Germinal center (tissue), 1 donor: ENCODE data around the gene TRRAP.
"Not testable (repeated sequence)": the region's sequence is repeated elsewhere in the genome, so short reads cannot be mapped to it uniquely, and the experiment has no call there.

Source experiments
- DNase-seq: peaks from one replicate; pipeline ENCODE4 v3.0.0; 2012; ENCODE audit warnings: mixed read lengths, low spot score

TRRAP gene

DNA sequence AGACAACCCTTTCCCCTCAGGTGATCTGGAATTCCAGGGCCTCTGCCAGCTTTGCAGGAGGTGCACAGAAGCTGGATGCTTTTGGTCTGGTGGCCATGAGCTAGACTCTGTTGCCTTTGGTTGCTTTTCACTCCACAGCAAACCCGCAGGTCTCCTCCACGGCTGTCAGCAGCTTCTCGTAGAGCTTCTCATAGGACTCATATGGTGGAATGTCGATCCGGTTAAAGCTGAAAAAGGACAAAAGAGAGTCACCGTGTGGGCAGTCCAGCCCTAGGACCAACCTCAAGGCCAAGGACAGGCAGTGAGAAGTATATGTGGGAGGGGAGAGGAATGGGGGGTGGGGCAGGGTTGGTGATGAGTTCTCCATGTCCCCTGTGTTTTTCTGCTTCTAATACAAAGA is 152.1 kb downstream of the TRRAP start:
- no peak for DNase-seq

DNA sequence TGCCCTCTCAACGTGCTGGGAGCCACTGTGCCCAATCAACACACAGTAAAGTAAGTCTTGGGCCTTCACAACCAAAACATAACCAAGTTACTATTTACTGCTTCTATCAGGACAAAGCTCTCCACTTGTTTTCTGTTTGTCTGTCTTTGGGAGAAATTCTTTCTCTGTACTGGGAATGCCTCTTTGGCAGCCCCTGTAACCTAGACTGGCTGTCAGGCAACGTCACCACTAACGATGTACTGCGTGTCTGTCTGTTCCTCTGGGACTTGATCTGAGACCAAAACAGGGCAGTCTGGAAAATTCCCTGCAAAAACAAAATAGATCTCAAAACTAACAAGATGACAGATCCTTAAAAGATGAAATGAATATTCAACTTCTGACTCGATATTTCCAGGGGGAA is 152.6 kb downstream of the TRRAP start:
- no peak for DNase-seq

DNA sequence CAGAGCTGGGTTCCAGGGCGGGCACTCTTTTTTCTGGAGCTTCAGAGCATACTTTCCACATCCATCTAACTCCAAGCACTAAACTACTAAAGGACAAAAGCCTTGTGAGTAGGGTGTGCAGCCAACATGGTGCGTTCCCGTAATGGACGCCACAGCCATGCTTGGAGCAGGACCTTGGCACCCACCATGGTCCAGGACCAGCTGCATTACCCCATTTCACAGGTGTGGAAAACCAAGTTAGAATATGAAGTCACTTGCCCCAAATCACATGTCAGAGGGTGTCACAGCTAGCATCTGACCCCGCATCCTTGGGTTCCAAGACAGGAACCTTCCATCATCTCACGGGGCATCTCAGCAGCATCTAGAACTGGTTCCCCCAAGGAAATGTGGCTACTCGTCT is 153.2 kb downstream of the TRRAP start:
- no peak for DNase-seq

DNA sequence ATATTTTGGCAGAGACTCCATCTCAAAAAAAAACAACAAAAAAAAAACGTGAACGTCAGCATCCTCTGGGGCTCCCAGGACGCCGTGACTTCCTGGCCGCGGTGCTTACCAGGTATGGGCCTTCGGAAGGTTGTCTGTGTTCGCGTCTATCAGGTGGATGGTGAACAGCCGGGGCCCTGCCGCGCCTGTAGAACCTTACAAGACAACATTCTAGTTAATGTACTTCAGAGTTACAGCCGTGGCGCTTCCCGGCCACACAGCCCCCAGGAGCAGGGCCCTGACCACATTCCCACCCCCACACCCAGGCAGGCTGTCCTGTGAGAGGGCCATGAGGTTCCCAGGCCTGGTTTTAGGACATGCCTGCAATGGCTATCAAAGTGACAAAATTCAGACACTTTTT is 154.6 kb downstream of the TRRAP start:
- no peak for DNase-seq

DNA sequence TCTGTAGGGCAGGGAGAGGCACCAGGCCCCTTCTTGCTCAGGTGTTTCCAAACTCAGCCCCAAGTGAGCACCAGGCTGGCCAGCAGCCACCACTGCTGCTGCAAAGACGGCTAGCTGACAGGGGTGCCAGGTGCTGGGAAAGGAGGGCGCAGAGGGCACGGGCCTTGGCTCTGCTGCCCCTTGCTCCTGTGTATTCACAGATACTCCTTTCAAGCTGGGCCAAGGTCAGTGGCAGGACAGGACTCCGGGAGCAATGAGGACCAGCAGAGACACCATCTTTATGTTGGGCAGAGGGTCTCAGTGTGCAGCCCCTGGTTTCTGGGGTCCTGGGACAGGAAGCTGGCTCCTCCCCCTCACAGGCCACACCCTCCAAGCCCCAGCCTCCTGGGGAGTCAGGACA is 155.4 kb downstream of the TRRAP start:
- no peak for DNase-seq

DNA sequence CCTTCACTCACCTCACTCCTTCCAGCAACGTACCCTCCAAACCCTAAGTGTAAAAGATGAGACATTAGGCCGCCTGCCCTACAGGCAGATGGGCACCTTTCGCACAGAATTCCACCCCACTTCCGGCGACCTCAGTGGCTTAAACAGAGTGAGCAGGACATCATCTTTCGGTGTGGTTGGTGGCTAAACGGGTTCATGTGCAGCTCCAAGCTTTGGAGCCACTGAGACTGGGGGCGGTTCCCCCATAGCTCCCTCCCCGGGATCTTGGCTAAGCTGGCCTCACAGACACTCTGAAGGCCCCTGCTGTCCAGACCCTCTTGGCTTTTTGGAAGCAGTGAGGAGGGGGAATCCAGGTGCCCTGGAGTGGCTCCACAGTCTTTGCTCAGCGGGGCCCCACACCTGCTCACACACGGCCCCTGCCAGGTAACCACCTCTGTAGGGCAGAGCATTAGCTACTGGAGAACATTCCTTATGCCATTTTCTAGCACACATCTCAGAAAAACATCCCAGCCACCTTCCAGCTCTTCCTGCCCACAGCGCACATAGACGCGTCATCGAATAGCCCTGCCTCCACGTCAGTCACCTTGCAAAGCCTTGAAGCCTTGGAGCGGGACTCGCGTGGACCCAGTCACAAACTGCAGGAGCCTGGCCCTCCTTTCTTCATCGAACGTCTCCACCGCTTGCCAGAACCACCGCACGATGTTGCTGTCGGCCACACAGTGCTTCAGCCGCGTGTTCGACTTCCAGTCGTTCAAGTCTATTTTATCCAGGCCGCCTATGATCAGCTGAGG is 156.8 kb downstream of the TRRAP start:
- no peak for DNase-seq

DNA sequence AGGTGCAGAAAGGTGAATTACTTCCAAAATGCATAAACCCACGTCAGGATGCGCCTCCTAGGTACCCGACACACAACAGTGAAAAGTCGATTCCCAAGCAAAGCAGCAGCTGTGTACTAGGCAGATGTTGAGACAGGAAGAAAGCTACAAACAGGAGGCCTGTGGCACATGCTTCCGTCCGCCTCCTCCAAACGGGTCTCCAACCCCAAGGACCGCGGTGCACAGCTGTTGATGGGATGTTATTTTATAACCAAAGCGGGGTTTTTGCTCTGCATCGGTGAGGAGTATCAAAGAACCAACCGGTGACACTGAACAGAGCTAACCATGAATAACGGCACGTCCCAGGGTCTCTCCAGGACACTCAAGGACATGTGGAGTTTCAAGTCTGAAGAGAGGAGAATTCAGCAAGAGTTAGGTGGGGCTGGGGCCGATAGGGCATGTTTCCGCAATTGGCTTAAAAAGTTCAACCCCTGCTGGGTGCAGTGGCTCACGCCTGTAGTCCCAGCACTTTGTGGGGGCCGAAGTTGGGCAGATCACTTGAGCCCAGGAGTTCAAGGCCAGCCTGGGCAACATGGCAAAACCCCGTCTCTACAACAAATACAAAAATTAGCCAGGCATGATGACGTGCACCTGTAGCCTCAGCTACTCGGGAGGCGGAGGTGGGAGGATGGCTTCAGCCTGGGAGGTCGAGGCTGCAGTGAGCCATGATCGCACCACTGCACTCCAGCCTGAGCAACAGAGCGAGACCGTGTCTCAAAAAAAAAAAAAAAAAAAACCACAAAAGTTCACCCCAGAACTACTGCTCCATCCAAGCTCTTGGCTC is 157.6 kb downstream of the TRRAP start:
- no peak for DNase-seq

DNA sequence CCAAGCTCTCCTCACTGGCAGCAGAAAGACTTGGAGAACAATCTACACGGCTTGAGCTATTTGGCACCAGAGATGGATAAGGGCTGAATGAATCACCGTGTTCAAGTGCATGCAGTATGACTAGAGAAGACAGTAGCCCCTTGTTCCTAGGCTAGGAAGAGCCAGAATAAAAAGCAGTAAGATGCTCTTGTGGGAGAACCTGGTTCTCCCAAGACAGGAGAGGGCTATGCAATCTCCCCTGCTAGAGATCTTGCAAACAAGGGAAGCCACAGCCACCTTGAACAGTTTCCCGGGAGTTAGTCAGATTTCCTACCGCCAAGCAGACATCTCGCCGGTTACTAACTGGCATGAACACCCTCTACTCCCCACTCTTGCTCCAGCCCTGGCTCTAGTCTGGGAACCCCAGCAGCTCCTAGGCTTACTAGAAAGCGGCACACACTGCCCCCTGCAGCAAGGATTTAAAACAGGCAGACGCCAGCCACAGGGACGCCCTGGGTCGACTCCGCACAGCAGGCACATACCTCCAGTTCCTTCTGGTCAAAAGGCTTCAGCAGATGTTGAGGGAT is 158.3 kb downstream of the TRRAP start:
- DNase-seq: no peak

DNA sequence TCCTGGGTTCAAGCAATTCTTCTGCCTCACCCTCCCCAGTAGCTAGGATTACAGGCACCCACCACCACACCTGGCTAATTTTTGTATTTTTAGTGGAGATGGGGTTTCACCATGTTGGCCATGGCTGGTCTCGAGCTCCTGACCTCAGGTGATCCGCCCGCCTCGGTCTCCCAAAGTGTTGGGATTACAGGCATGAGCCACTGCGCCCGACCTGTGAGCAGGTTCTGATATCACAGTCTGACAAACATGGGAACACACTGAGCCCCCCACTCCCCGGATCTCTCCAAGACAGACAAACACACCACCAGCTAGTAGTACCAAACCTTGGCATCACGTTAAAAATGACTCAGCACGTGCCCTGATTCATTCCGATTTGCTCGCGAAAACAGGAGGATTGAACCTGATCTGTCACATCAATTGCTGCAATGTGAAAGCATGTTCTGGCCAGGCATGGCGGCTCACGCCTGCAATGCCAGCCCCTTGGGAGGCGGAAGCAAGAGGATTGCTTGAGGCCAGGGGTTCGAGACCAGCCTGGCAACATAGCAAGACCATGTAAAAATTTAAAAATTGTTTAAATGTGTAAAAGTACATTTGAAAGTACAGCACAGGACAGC is 159.1 kb downstream of the TRRAP start:
- DNase-seq: no peak

DNA sequence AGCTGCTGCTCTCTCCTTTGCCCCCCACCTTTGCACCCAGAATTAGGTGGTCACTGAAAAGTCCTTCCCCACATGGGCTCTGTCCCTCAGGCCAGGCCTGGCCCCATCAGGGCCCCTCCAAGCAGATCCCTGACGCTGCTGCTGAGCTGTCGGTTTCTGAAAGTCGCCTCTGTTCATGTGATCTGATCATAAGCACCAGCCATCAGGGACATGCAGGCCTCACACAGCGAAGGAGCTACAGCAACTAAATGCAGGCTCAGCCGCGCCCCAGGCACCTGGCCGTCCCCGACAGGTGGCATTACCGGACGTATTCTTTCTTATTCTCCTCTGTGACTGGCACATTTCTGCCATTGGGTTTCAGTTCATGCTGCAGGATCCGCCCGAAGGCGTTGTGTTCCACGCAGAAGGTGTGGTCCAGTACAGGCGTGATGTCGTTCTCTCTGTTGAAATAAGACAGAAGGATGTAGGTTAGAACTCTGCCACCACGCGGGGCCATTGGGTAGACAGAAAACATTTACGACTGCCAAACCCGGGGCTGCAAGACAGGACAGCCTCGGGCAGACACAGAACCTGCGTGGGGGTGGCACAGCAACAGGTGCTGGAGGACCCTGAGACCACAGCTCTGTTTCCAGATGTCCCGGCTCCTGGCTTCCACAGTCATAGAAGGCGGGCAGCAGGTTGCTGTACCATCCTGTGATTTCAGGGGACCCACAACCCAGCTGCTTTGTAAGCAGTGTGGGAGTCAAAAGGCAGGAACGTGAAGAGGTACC is 159.9 kb downstream of the TRRAP start:
- no peak for DNase-seq

DNA sequence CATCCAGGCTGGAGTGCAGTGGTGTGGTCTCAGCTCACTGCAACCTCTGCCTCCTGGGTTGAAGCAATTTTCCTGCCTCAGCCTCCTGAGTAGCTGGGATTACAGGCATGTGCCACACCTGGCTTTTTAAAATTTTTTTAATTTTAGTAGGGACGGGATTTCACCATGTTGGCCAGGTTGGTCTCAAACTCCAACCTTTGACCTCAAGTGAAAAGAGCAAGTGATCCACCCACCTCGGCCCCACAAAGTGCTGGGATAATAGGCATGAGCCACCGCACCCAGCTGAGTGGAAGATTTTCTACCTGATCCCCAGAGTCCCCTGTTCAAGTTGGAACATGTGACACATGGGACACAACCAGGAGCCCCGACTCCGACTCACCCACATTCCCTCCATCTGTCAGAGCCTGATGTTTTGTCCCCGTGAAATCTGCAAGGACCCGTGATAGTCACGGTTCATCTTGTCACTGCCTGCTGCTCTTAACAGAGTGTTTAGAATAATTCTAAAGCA is 161.1 kb downstream of the TRRAP start:
- no peak for DNase-seq

DNA sequence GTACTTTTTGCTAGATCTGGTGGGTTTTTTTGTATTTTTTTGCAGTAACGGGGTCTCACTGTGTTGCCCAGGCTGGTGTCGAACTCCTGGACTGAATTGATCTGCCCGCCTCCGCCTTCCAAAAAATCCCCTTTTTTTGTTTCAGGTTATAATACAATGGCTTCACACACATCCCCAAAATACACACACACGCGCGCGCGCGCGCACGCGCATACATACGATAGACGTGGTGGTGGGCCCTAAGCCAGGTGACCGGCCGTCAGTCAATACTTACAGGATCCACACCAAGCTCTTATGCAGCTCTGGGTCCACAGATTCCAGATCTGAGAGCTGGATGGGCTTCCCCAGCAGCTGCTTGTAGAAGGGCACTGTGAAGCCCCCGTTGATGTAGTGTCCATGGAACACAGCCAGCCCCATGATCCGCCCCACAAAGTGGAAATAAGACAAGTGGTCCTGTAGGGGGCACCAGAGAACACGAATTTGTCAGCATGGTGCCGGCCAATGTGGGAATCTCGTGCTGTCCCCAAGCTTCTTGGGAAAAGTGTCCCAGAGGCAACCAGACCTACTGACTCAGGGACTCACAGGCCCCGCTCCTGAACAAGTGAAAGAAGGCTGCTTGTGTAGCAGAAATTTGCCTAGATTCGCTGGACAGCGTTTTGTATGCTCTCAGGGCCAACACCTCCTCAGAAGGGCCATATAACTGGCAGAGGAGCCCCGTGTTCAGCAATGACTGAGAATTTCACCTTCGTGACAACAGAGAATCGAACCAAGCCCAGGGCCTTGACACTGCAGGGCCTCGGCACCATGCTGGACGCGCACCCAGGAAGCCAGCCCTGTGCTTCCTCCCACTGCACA is 162.0 kb downstream of the TRRAP start:
- DNase-seq: peak; percentile 81

DNA sequence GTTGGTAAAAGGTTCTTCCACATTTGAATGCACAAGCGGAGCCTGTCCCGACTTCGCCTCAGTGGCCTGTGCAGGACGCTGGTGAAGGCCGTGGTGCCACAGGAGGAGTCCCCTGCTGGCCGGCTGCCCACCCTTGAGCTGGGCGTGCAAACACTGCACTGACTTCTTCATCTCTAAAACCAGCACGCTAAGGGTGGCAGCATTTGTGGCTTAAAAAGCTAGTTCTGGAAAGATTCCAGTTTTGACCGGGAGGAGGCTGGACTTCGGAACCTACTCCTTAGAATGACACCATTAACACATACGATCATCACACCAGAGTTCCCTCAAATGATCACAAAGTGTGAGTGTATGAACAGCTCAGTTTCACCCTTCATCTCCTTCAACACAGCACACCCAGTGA is 163.2 kb downstream of the TRRAP start:
- no peak for DNase-seq

DNA sequence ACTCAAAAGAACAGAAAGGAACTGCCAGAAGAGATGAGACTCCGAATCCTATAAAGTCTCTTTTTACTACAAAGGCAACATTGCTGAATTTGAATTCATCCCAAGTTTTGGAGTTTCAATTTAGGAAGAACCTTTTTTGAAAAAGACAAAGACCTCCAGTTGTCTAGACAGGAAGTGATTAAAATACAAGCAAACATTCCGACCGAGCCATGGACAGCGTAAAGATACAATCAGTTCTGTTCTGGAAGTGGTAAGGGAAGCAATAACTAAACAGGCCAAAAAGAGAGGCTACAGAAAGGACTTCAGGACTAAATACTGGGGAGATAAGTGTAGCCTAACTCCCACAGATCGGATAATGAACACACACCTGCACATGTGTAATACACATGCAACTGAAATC is 164.6 kb downstream of the TRRAP start:
- DNase-seq: no peak

DNA sequence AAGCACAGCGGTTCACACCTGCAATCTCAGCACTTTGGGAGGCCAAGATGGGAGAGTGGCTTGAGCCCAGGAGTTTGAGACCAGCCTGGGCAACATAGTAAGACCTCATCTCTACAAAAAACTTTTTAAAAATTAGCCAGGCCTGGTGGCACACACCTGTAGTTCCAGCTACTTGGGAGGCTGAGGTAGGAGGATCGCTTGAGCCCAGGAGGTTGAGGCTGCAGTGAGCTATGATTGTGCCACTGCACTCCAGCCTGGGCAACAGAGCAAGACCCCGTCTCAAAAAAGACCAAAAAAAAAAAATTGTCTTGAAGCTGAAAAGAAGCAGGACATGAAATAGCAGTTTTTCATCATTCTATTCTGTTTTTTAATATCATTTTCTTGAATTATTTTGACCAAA is 166.5 kb downstream of the TRRAP start:
- DNase-seq: not testable (repeated sequence)

DNA sequence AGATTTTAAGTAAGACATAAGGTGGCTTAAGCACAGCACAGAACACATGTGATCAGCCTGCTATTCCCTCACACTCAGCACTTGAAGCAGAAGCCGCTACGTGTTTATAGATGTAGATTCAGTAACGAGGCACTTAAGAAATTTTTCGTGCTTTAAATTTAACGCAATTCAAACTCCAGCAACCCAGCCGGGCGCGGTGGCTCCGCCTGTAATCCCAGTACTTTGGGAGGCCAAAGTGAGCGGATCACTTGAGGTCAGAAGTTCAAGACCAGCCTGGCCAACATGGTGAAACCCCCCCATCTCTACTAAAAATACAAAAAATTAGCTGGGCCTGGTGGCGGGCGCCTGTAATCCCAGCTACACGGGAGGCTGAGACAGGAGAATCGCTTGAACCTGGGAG is 167.9 kb downstream of the TRRAP start:
- not testable (repeated sequence) for DNase-seq

DNA sequence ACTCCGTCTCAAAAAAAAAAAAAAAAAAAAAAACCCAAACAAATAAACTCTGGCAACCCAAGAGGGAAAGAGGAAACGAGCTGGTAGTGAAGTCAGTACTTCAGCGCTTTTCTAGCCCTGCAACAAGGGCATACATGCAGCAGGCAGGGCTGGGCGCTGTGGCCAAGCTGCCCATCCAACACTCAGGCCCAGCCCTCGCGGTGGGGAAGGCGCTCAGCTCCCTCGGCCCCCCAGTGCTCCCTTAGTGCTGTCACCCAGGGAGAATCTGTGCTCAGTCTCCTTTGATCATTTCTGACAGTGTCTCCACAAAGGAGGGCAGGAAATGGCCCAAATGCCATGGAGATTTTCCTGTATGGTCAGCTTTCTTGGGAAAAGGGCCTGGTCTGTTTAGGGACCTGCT is 168.4 kb downstream of the TRRAP start:
- DNase-seq: no peak

DNA sequence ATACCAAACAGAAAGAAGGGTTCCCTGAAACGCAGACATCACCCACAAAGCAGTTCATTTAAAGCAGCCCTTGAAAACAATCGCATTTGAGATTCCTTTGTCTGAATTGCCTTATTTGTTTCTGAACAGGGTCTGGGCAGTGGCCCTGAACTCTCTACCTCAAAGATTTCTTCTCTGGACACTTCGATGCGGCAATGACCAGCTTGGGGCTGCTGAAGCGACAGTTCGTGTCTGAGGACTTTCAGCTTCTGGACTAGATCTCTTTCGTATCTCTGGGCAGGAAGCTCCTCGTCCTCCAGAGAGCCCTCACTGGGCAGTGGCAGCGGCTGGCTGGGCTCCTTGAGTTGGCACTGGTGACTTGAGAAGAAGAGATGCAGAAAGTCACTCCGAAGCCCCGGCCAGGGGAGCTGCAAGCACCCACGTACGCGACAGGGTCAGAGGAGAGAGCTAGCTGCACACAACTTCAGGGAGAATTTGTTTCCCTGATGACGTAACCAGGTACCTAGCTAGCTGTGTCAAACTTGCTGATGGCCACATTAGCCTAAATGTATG is 169.3 kb downstream of the TRRAP start:
- no peak for DNase-seq

DNA sequence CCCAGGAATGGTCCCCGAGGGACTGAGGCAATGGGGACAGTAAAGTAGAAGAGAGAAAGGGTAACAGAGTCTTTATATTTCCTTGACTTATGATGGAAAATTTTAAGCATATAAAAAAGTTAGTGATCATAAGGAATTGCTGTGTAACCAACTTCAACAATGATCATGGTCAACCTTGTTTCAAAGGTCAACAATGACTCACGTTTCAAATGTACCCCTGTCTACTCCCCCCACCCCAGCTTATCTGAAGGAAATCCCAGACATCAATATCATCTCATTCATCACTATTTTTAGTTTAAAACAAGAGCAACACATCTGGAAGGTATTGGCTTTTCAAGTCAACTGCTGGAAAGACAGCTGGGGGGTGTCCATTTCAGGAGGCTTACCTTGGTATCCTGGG is 172.6 kb downstream of the TRRAP start:
- no peak for DNase-seq

DNA sequence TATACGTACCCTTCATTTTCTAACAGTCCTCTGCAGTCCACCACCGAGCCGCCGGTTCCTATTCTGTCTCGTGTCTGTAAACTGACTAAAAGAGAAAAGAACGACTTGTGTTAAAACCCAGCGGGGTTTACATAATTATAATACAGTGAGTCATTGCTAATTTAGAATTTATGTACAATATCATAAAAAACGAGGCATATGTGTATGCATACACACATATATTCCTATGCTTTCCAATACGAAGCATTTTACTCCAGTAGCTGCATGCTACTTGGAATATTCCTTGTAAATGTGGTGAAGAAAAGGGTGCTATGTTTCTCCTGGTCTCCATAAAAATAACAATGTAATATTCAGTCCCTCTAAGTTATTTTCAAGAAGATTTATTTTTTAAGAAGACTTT is 176.4 kb downstream of the TRRAP start:
- no peak for DNase-seq
